ENCODE data around the gene SLIT3. TPM values are rescaled to one million over a fixed set of nuclear protein-coding genes. Genes with fewer than 3 reads are reported as not detected.

The SLIT3 gene
- total and polyA plus RNA-seq, 9 of the 15 experiments (the other 6 are each of a cell fraction or from before 2014, with no cell fraction given): 0.01 to 0.04 TPM; not detected in 7

GRCh38 chr5:169122951-169123350 is 178.0 kb downstream of the SLIT3 start:
- intact Hi-C loops (cut with micrococcal nuclease) (no loop called here), in situ Hi-C loops (cut with MboI) (no loop called here)
- Histone ChIP-seq H3K27ac (ENCODE audit: extremely low read depth, low read depth, low read length) (no peak overlapping the region), H3K9me1 (ENCODE audit: control insufficient read depth, insufficient read depth, low read length) (no peaks in the 10 kb centered on the region), H2AFZ (ENCODE audit: low read depth, low read length) (no peak overlapping the region), H3K27me3 (ENCODE audit: control insufficient read depth in 2 of 2, insufficient read depth in 2 of 2, low read length in 2 of 2) (no peaks in the 10 kb centered on the region), H3K9me3 (replicated peaks; ENCODE audit: control insufficient read depth, insufficient read depth, low read depth, low read length) (no peaks in the 10 kb centered on the region), H4K20me1 (replicated peaks; ENCODE audit: control insufficient read depth, insufficient read depth, low read length) (no peaks in the 10 kb centered on the region), H3K9ac (ENCODE audit: insufficient read depth in 1 of 2, low read depth in 2 of 2, low read length in 2 of 2) (no peak overlapping the region), H3K79me2 (ENCODE audit: control insufficient read depth, insufficient read depth, low read length) (no peaks in the 10 kb centered on the region), H3K36me3 (ENCODE audit: control insufficient read depth, insufficient read depth, low read length) (no peaks in the 10 kb centered on the region), H3K4me2 (ENCODE audit: insufficient read depth, low read length) (no peak overlapping the region), H3K4me3 (no peak overlapping the region), H3K4me1 (replicated peaks in 1 of 2; ENCODE audit: control insufficient read depth in 2 of 2, insufficient read depth in 2 of 2, low read length in 2 of 2) (no peaks in the 10 kb centered on the region)
- ATAC-seq: no peak
- BruUV-seq (replicated peaks): no TSS peak
- TF ChIP-seq ZBTB2 (IDR thresholded peaks at IDR 0.05) (no peak), CBX8 (IDR thresholded peaks at IDR 0.05; ENCODE audit: borderline replicate concordance, extremely low read depth, low read depth, low read length, poor library complexity, severe bottlenecking) (no peak), FOXA1 (IDR thresholded peaks at IDR 0.05; ENCODE audit: borderline replicate concordance) (no peak), PHF20 (IDR thresholded peaks at IDR 0.05; ENCODE audit: partially characterized antibody) (no peak), ZNF3 (CRISPR knock-in tag; IDR thresholded peaks at IDR 0.05) (no peak), ZNF589 (CRISPR knock-in tag; IDR thresholded peaks at IDR 0.05; ENCODE audit: low read depth) (no peak), SMAD2 (IDR thresholded peaks at IDR 0.05; ENCODE audit: low read depth, low read length) (no peak), ZNF134 (CRISPR knock-in tag; conservative IDR thresholded peaks at IDR 0.05) (no peak), MEIS2 (IDR thresholded peaks at IDR 0.05; ENCODE audit: partially characterized antibody) (no peak), ERF (CRISPR knock-in tag; IDR thresholded peaks at IDR 0.05) (no peak), HMGXB4 (CRISPR knock-in tag; IDR thresholded peaks at IDR 0.05) (no peak), POLR2H (tag; IDR thresholded peaks at IDR 0.05; ENCODE audit: low read depth) (no peak)
- 0% methylated on average over 1 of the region's 1 CpG for WGBS (ENCODE audit: insufficient coverage, low coverage, missing lambda C conversion rate)
- CTCF ChIA-PET (ENCODE audit: low intra/inter-chr PET ratio): no interaction called here
- no peak for DNase-seq (ENCODE audit: extremely low read depth in 1 of 4, low spot score in 3 of 4)
- FAIRE-seq: no peak
- POLR2A ChIA-PET: no interaction called here
